GM21367 (cell line): ENCODE data around the gene MOGAT1.
A peak's percentile ranks its signal among the peaks of the same experiment; 100 is the strongest.
"Not testable (repeated sequence)": the region's sequence is repeated elsewhere in the genome, so short reads cannot be mapped to it uniquely, and the experiment has no call there.

Experiments used
- ATAC-seq: cut with Tn5 transposase; IDR thresholded peaks from one replicate; pipeline ENCODE4 v1.9.1; 2021; ENCODE audit not compliant: unreplicated experiment

MOGAT1 gene

GRCh38 chr2:222709191-222709891 is 37.9 kb downstream of the MOGAT1 start:
- peak; percentile 39 for ATAC-seq

GRCh38 chr2:222710736-222711135 is 39.3 kb downstream of the MOGAT1 start:
- ATAC-seq, result no peak

GRCh38 chr2:222711315-222711940 is 40.0 kb downstream of the MOGAT1 start:
- ATAC-seq, result no peak

- no peak for ATAC-seq
These were observed 41.5 kb downstream of the MOGAT1 start for GRCh38 chr2:222713002-222713401.

- no peak for ATAC-seq
These were observed 43.1 kb downstream of the MOGAT1 start for GRCh38 chr2:222714361-222715241.

- ATAC-seq, result no peak
These were observed 44.3 kb downstream of the MOGAT1 start for GRCh38 chr2:222715742-222716141.

GRCh38 chr2:222719787-222720186 is 48.3 kb downstream of the MOGAT1 start:
- ATAC-seq, result not testable (repeated sequence)

GRCh38 chr2:222721597-222721996 is 50.1 kb downstream of the MOGAT1 start:
- not testable (repeated sequence) for ATAC-seq

GRCh38 chr2:222722327-222722946 is 51.0 kb downstream of the MOGAT1 start:
- peak; percentile 97 for ATAC-seq

GRCh38 chr2:222724208-222724607 is 52.8 kb downstream of the MOGAT1 start:
- no peak for ATAC-seq

GRCh38 chr2:222728621-222729020 is 57.2 kb downstream of the MOGAT1 start:
- ATAC-seq, result no peak

- ATAC-seq, result peak; percentile 60
These were observed 59.0 kb downstream of the MOGAT1 start for GRCh38 chr2:222730366-222730999.

- ATAC-seq, result no peak
These were observed 59.8 kb downstream of the MOGAT1 start for GRCh38 chr2:222731201-222731621.

GRCh38 chr2:222732489-222733178 is 61.2 kb downstream of the MOGAT1 start:
- no peak for ATAC-seq

GRCh38 chr2:222733470-222733845 is 62.0 kb downstream of the MOGAT1 start:
- ATAC-seq, result no peak

- no peak for ATAC-seq
These were observed 62.6 kb downstream of the MOGAT1 start for GRCh38 chr2:222733846-222734702.

GRCh38 chr2:222734703-222735014 is 63.2 kb downstream of the MOGAT1 start:
- peak; percentile 70 for ATAC-seq

GRCh38 chr2:222736301-222736700 is 64.8 kb downstream of the MOGAT1 start:
- ATAC-seq, result no peak

GRCh38 chr2:222736924-222737323 is 65.5 kb downstream of the MOGAT1 start:
- ATAC-seq, result no peak
